MM.1S (cell line): ENCODE results near the gene PHC3.

Experiments
- CTCF ChIP-seq: fragments of 300-600 bp; sonication (generic); IDR thresholded peaks from 2 replicates; pipeline ENCODE4 v1.5.1; 2016; ENCODE audit warnings: antibody characterized with exemption, low read length, mixed read lengths
- EZH2 ChIP-seq: fragments of 300-600 bp; sonication (generic); optimal IDR thresholded peaks from 2 replicates; pipeline ENCODE3; 2017; ENCODE audit warnings: low read depth, mild to moderate bottlenecking, antibody characterized with exemption, low read length, mixed read lengths
- EZH2phosphoT487 ChIP-seq: fragments of 300-600 bp; sonication (generic); IDR thresholded peaks from 2 replicates; pipeline ENCODE4 v1.6.1; 2018; ENCODE audit warnings: antibody characterized with exemption, low read length

GRCh38 chr3:170079536-170080165, 101.9 kb downstream of the PHC3 start:
- TF ChIP-seq CTCF, result no peak
- no peak for TF ChIP-seq EZH2phosphoT487
- TF ChIP-seq EZH2, result no peak
